Measurements from ENCODE around the gene ARHGAP5.

The ARHGAP5 gene

DNA sequence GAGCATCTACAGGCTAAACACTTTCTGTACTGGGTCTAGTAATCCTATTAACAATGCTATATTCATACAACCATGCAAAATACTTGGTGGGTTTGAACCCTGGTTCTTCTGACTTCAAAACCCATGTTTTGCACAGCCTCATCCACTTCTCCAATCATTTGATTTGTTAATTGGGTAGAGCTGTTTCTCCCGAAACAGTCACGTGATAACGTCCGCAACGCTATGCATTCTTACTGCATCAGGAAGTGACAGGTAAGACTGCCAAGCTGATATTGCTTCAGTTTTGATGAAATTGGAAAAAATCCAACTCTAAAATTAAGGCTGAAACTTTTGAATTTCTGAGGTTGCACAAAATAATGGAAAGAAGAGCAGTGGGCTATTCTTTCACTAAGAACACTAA, 94.4 kb downstream of the ARHGAP5 start:
- DNase-seq (ENCODE audit: low spot score): no peak

DNA sequence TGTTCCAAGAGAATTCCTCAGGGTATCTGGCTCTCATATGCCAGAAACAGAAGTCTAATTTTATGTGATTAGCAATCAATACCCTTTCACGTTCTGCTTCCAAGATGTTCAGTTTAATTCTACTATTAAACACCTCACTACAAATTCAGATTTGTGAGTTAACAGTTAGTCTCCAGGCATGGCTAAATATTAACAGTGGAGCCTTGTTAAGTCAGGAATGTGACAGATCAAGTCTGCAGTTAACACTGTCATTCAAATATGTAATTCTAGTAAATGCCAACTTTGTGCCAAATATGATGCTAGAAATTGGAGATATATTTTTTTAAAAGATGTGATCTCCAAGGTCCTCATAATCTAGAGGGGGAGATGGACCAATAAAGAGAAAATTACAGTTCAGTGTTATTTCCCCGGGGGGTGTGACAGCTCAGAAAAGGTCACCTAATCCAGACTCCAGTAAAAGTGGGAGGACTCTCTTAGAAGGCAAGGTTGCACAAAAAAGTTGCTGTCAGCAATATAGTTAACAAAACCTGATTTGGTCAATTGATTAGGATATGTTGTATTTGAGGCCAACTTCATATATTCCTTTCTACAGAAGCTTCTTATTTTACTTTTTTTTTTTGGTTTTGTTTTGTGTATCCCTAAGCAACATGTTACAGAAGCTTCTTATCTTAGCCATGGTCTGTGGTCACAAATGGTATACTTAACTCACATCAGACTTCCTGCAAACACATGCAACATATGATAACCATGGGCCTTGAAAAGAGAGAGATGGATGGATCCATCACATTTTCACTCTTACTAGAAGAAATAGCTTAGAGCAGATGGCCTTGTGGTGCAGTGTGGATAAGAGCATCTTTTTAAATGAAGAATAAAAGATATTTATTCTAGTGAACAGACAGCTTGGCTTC, 106.3 kb downstream of the ARHGAP5 start:
- DNase-seq (ENCODE audit: low spot score): no peak

- DNase-seq (ENCODE audit: low spot score): no peak
Measured at GRCh38 chr14:32185097-32185496, 108.0 kb downstream of the ARHGAP5 start.

DNA sequence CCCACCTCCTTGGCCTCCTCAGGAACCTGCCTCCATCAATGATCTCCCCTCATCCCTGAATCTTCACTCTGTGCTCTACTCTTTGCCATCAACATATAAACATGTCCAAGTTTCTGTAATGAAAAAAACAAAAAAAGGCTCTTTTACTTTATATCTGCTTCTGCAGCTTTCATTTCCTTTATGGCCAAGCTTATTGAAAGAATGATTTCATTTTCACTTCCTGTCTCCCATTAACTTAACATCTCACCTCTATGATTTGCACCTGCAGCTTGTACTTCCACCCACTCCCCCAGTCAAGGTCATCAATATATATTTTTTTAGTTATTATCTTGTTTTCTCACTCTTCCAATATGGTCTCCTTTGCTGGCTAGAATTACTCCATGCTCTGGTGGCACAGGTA, 109.1 kb downstream of the ARHGAP5 start:
- no peak for DNase-seq (ENCODE audit: low spot score)

DNA sequence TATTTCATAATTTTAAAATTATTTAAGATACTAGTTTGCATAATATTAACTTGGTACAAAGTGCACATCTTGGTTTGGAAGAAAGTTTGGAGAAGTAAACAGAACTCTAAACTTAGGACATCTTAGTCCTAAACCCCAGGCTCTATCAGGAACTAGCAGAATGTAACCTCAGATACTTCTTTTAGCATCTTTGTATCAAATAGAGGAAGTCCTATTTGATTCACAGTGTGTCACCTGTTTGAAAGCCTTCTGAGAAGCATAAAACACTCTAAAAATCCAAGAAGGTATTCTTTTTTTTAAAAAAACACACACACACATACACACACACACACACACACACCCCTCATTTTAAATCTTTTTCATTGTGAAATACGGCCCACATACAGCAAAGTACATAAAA, 112.7 kb downstream of the ARHGAP5 start:
- DNase-seq (ENCODE audit: low spot score): no peak

DNA sequence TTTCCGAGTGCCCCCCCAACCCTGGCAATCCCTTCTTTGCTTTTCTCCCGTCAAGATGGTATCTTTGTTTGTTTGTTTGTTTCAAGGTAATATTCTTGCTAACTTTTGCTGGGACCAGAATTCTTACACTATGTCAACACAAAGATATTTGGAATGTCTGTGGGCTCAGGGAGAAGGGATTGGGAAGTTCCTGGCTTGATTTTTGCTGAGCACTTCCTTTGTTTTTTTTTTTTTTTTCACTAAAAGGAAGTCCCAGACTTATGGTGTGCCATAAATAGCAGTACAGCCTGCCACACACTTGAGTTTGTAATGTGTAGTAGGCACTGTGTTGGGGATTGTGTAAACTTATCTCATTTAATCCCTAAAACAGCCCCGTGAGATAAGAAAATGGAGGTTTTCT, 113.6 kb downstream of the ARHGAP5 start:
- no peak for DNase-seq (ENCODE audit: low spot score)

- no peak for DNase-seq (ENCODE audit: low spot score)
Measured at GRCh38 chr14:32192712-32193373, 115.7 kb downstream of the ARHGAP5 start.

DNA sequence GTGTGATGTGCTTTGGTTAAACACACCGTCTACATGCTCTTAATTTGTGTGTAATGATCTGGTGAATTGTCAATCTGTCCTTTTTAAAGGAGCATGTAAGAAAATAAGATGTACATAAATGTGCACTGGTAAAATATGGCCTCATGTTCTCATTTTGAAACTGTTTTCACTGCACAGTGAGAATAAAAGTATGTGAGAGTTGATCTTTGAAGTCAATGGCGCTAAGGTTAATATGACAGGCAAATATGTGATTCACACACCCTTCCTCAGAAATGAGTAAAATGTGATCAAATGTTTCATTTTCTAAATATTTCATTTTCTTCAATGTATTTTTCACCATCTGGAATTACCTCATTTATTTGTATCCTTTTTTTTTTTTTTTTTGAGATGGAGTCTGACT, 116.4 kb downstream of the ARHGAP5 start:
- DNase-seq (ENCODE audit: low spot score): no peak

DNA sequence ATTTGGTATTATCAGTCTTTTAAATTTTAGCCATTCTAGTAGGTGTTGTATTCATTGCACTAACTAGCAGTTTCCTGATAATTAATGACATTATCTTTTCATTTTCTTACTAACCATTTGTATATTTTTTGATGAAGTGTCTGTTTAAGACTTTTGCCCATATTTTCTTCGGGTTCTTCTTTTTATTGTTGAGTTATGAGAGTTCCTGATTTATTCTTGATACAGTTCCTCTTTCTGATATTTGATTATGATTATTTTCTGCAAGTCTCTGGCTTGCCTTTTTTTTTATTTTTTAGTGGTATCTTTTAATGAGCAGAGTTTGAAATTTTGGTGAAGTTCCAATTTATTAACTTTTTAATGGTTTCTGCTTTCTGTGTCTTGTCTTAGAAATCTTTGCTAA, 118.5 kb downstream of the ARHGAP5 start:
- no peak for DNase-seq (ENCODE audit: low spot score)

GRCh38 chr14:32197919-32198318, 120.8 kb downstream of the ARHGAP5 start:
- DNase-seq (ENCODE audit: low spot score): no peak

DNA sequence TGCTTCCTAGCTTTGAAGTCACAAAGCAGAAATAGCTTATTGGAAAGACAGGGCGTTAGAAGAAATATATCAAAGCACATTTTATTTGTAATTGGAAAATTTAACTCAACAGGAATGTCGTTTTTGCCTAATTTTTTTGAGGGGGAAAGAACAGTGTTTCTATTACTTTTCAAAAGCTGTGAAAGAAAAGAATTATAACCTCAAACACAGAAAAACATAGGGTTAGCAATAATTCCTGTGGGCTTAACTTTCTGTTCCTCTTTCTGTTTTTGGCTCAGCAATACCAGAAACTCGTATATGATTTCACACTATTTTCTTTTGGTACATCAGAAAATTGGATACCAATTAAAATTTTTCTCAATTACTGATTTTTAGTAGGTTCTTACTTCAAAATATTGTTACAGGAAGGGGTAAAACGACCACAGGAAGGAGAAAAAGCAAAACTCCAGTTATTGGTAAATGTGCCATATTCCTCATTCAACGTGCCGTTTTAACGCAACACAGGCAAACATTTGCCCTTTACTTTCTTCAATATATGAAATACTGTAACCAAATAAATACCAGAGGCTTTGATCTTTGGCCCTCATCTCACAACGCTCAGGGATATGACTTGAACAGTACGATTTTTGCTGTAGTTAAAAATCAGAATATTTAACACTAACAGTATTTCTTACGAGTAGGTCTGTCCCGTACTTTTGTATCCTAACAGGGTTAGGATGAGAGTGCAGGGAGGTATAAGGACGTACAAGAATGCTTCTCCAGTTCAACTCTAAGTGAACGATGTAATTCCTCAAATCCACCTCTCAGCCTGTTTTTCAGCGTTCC, 123.5 kb downstream of the ARHGAP5 start:
- no peak for DNase-seq (ENCODE audit: low spot score)

- DNase-seq (ENCODE audit: low spot score): peak; percentile 73
Measured at GRCh38 chr14:32201193-32201815, 124.2 kb downstream of the ARHGAP5 start.

DNA sequence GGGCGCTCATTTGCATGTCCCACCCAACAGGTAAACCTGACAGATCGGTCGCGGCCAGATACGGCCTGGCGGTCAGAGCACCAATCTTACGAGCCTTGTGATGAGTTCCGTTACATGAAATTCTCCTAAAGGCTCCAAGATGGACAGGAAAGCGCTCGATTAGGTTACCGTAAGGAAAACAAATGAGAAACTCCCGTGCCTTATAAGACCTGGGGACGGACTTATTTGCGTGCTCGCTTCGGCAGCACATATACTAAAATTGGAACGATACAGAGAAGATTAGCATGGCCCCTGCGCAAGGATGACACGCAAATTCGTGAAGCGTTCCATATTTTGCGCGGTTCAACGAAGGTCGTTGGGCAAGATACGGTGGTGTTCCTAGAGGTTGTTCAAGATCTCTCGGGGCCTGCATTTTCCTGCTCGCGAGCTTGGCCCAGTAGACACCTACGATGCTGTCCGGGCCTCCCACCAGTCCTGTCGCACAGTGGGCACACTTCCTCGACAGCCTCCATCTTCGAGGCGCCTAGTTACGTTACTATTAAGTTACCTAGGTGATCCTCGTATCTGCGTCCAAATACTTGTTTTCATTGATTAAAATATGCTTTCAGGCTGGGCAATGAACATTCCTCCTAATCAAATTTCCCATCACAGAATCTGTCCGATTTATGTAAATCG, 124.8 kb downstream of the ARHGAP5 start, which contains the start of gene RNU6-7:
Gene RNU6-7, plus strand, starts transcription at position 230 of the 675 bp plus-strand sequence.
- no peak for DNase-seq (ENCODE audit: low spot score)

DNA sequence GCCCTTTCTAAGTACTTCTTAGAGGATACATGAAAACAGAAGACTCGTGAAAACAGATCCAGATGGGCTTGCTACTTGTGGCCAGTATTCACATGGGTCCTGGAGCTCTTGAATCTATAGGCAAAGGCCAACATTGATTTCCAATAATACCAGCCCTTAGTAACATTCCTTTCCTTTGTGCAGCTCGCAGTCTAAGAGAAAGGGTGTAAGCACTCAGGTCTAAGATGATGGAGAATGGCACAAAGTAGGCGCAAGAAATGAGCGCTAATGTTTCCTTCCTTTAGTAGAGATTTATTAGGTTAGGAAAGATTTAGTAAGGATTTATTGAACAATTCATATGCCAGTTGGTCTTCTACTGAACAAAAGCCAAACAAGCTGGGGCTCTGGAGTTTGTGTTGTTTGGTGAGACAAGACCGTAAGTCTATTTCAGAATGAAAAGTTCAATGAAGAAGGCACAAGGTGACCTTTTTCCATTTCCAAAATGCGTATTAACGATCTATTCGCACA, 125.4 kb downstream of the ARHGAP5 start:
- DNase-seq (ENCODE audit: low spot score): no peak

DNA sequence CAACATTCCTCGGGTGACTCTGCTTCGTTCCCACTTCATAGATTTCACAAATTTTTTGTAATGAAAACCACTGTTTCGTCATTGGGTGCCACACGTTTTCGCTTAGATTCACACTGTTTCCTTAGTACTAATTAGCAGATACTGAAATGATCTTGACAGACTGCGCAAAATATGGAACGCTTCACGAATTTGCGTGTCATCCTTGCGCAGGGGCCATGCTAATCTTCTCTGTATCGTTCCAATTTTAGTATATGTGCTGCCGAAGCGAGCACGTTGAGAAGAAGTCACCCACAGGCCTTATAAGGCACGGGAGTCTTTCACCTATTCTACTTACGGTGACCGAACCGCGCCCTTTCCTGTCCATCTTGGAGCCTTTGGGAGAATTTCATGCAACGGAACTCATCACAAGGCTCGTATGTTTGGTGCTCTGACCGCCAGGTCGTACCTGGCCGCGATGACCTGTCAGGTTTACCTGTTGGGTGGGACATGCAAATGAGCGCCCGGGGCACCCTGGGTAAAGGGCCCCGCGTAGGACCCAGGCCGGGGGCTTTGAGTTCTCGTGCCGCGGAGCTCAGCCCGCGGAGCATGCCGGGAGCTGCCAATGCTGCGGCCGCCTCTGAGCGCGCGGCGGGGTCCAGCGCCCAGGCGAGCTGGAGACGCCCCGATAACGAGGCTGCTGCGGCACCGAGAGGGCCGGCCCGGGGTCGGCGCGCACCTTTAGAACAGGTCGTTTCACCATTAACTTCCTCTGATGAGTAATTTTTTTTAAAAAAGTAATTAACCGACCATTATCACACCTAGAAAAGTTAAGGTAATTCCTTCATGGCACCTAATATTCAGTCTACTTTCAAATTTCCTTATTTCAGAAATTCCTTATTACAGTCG, 126.1 kb downstream of the ARHGAP5 start, which contains the start of gene RNU6-8:
Gene RNU6-8, minus strand, starts transcription at position 272 of the 885 bp plus-strand sequence.
- DNase-seq (ENCODE audit: low spot score): peak; percentile 88

GRCh38 chr14:32203928-32204357, 126.8 kb downstream of the ARHGAP5 start:
- DNase-seq (ENCODE audit: low spot score): peak; percentile 17

- DNase-seq (ENCODE audit: low spot score): no peak
Measured at GRCh38 chr14:32205554-32205953, 128.4 kb downstream of the ARHGAP5 start.

- DNase-seq (ENCODE audit: low spot score): no peak
Measured at GRCh38 chr14:32205984-32206383, 128.9 kb downstream of the ARHGAP5 start.

DNA sequence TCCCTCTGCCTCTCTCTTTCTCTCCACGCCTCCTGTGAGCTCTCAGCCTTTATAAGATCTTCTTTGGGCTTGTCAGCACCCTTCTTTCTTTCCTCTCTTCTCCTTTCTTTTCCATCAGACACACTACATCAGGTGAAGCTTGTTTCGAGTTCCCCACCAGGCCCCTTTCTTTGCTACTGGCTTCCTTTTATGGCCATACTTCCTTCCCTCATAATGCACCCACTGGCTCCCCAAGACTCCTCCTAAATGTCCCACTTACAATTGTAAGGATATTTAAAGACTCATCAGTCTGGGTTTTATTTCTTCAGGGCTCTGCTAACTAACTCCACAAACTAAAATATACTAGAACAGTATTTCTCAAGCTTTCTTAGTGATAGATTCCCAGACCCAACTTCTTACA, 129.4 kb downstream of the ARHGAP5 start:
- no peak for DNase-seq (ENCODE audit: low spot score)

DNA sequence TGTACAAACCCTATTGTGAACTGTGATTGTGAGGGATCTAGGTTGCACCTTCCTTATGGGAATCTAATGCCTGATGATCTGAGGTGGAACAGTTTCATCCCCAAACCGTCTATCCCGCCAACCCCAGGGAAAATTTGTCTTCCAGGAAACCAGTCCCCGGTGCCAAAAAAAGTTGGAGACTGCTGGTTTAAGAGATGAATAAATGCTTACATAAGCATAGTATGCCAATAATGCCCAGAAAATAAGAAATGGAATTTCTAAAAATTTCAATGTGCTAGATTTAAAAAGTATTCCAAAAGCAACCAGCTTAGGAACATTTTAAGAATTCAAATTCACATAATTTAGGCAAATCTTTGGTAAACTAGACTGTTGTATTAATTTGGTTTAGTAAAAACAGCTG, 131.4 kb downstream of the ARHGAP5 start:
- no peak for DNase-seq (ENCODE audit: low spot score)
